Measurements from ENCODE around the gene MAPKAP1.

The MAPKAP1 gene

DNA sequence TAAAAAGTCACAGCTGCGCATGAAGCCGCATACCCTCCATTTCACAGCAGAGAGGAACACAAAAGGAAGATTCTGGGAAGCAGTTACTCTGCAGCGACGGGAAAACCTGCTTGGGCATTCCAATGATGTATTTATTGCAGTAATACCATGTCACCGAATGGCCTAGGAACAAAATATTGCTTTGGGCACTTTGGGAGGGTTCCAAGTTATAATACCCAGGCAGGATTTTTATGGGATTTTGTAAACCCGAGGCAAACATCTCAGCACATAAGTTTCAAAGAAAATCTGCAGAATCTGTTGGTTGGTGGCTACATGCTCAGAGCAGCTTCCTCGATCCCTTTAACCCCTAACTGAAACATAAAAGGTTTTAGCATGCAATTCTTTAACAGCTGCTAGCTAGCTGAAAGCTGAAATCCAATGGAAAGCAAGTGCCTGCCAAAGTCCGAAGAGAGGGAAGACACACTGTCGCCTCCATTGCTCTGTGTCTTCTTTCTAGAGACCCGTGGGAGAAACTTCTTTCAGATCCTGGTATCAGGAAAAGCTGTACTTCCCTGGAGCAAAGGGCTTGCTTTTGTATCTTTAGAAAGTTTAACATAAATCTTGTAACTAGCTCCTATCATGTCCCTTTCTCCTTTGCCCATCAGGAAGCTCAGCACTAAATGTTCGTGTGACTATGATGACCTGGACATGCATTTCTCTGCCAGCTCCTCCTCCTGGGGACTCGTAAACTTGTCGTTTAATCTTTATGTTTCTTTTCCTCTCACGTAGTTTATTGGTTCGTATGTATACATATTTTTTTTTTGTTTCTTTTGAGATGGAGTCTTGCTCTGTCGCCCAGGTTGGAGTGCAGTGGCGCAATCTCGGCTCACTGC, 195.0 kb downstream of the MAPKAP1 start:
- no peak for DNase-seq (ENCODE audit: low read depth)

DNA sequence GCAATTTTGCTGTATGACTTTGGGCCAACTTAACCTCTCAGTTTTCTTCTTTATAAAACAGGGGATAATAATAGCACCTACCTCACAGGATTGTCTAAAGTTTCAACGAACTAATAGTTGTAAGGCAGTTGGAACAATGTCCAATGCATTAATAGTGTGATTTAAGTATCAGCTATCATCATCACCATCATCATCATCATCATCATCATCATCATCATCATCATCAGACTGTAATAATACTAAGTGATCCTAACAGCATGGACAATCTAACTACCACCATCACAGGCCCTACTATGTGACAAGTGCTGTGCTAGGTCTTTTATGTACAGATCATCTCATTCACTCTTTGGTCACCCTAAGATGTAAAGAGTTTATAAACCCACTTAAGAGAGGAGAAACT, 196.0 kb downstream of the MAPKAP1 start:
- DNase-seq (ENCODE audit: low read depth), result no peak

DNA sequence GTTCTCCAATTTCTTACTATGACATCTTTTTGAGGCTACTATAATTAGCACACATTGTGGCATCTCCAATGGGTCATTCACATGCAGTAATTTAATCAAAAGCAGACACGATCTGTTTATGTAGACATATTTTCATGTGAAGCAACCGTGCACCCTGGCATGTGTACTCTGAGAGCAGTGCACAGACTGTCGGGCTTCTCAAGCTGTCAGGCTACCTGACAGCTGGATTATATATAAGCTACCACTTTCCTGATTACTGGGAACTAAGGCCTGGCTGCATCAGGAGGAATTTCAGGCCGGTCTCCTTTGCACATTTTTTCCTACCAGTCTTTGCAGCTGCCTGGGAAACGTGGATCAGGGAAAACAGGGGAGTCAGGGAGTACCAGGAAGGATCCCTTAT, 197.5 kb downstream of the MAPKAP1 start:
- no peak for DNase-seq (ENCODE audit: low read depth)

DNA sequence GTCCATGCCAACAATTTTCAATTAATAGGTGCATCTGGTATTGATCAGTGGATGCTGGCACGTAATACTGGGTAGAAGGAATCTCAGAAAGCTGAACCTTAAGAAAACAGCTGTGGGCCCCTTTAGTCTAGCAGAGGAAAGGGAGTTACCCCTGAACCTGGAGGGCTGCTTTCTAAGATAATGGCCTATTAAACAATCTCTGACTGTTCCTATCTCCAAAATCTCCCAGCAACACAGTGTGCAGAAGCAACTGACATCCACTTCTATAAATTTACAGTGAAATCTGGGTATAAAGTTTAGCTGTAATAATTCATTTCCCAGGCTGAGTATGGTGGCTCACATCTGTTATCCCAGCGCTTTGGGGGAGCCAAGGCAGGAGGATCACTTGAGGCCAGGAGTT, 198.8 kb downstream of the MAPKAP1 start:
- no peak for DNase-seq (ENCODE audit: low read depth)

DNA sequence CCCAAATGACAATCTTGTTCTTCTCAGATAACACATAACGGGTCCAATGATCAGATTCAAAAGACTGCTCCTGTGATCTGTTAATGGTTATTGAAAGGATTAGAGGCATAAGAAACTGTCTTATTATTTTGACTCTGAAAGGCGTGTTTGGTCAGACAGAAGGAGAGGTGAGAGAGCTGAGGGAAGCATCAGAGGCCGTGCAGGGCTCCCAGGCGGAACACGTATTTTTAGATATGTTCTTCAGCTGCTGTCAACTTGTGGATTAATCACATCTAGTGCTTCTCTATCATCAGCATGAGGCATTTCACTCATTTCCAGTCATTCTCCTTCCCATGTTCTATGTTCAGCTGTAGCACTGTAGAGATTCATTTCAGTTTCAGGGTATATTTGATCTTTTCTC, 199.8 kb downstream of the MAPKAP1 start:
- DNase-seq (ENCODE audit: low read depth), result no peak

DNA sequence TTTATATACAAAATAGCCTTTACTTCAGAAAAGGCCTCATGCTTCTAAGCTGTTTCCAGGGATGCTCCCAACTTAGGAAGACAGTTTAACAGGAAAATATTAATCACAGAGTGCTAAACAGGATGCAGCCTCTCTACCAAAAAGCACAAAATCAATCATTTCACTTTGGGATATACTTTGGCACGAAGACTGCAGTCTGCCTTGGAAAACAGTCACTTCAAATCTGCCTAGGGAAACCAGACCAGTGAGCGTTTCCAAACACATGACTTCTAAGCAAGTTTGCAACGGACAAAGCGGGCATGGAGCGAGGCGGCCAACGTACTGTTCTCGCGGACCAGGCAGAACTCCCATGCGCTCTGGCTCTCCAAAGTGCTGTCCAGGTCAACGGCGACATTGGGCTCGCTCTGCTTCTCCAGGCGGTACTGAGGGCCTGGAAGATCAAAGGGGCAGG, 201.0 kb downstream of the MAPKAP1 start:
- no peak for DNase-seq (ENCODE audit: low read depth)

DNA sequence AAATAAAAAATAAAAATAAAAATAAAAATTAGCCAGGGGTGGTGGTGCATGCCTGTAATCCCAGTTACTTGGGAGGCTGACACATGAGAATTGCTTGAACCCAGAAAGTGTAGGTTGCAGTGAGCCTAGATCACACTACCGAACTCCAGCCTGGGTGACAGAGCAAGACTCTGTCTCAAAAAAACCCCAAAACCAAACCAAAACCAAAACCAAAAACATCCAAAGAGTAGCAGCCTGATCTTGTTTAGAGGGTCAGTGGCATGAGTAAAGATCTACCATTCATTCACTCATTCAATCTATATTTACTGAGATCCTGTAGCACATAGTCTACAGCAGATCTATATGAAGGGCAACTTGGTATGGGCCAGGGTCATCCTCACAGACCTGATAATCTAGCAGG, 202.4 kb downstream of the MAPKAP1 start:
- no peak for DNase-seq (ENCODE audit: low read depth)

DNA sequence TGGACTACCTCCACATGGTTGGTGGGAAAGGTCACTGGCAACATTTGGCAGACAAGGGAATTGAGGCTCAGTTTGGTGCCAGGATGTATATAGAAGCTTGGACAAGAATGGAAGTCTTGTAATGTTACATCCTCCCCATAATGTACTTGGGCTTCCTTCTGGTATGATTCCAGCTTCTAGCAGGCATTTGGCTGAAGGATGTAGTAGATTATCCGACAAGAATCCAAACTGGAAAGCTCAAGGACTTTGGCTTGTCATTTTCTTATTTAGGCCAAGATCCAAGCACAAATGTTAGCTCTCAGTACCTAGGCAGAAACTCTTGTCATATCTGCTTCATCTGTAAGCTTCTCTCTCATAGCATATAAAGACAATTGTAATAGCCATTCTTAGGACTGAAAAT, 209.1 kb downstream of the MAPKAP1 start:
- no peak for DNase-seq (ENCODE audit: low read depth)

DNA sequence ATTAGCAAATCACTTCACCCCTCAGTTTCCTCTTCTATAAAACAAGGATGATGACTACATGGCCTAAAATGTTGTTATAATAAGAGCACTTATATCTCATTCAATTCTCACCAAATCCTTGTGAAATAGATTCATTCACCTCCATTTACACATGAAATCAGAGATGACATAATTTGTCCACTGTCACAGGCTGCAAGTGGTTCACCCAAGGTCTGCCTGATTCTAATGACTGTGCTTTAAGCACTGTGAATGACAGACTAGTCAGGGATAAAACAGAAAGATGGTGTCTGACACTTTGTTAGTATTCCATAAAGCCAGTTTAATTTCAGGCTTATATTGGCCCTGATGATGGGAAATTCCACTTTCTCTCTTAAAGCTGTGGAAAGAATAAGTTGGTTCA, 209.5 kb downstream of the MAPKAP1 start:
- DNase-seq (ENCODE audit: low read depth), result no peak

DNA sequence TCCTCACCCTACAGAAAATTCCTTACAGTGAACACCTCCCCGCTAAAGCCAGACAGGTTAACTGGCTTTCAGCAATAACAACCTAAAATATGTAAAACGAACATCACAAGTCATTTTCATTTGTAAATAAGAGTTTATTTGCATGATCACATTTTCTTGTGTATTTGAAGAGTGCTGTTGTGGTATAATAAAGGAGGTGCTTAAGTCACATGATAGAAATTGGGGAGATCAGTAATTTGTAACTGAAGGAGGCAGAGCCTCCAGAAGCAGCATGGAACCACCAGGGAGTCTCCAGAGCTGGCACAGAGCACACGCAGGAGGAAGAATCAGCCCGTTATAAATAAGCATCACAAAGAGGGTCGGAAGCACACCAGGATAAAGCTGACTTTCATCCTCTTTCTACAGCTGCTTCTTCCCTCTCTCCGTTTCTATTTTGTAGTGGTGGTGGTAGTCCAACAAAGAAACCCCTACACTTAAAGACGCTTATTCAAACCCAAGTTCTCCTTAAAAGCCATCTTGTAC, 210.6 kb downstream of the MAPKAP1 start:
- DNase-seq (ENCODE audit: low read depth), result no peak

DNA sequence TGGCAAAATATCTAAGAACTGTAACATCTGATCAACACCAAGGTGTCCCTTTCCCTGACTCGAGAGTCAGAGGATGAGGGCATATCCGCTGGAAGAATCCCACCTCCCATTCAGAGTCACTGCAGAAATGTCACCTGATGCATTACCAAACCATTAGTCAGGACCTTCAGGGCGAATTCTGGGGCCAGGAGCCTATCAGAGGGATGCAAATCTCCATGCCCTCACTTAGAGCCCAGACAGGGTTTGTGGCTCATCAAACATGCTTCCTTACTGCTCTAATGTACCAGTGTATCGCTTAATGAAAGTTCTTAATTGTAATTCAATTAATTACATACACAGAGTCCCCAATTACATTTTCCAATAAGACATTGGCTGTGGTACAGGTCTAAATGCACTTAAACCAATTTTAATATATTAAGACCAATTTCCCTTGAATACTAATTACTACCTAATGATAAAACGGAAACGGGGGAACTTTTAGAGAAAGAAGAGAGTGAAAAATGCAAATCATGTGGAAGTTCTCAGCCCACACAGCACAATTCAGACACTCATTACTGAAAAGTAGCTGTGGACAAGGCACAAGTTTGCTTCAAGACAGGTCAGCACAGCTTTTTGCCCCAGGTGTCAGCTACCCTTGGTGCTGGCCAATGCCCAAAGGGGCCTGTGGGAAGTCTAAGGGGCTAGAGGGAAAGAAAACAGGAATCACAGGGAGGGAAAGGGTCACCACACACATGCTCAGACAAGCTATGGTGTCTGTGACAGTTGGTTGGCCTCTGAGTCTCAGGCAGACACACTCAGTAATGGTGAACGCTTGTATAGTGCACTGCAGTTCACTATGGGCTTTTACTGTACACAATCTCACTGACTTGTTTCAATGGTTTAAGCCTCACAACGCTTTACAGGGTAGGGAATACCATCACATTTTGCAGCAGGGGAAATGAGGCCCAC, 211.6 kb downstream of the MAPKAP1 start:
- DNase-seq (ENCODE audit: low read depth), result no peak

DNA sequence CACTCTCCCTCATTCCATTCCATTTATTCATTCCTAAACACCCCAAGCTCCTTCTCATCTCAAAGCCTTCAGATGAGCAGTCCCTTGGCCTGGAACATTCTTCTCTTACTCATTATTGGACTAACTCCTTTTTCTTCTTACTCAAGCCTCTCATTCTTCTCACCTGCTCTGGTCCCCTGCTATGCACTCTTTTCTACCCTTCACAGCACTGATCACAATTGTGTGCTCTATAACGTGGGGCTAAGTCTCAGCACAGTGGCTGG, 212.4 kb downstream of the MAPKAP1 start:
- no peak for DNase-seq (ENCODE audit: low read depth)

DNA sequence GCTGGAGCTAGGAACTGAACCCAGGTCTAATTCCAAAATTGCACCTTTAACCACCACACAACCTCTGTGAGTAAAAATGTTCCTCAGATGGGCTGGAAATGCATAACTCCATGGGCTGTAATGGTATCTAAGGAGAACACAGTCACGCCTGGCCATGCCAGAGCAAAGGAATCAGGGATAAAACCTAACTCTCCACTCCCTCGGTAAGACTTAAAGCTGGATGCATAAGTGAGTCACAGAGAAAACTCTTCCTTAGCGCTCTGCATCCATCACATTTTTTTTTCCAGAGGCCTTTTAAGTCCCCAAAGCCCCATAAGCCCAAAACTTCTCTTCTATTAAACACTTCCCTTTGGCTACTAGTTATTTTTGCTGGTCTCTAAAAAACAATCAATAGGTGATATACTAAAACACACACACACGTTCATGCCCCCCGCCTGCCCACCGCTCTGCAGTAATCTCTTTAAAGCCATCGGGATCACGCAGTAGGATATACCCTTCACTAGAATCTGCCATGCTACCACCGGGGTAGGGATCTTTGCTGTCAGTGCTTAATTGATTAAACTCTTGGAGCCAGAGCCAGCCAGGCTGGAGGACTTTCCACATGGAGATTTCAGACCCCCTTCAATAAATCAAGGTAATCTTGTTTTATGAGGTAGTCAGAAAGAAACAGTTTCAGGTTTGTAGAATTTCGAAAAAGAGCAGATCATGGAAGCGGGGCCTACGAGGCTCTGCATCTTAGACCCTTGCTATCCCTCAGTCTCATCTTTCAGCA, 212.9 kb downstream of the MAPKAP1 start:
- DNase-seq (ENCODE audit: low read depth), result no peak

DNA sequence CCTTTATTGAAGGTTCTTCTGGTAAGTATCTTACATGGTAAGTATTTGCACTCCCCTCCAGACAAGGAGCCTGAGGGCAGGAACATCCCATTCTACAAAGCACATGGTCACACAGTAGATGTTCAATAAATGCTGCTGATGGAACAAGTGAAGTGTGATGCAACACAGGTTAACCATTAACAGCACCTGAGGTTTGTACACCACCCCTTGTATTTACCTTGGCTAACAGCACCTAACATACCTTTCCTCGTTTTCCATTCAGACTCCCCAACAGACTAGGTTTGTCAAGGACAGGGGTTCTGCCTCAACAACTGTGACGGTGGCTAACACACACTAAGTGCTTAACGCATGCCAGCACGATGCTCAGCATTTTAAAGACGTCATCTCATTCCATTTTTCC, 213.6 kb downstream of the MAPKAP1 start:
- DNase-seq (ENCODE audit: low read depth), result no peak

DNA sequence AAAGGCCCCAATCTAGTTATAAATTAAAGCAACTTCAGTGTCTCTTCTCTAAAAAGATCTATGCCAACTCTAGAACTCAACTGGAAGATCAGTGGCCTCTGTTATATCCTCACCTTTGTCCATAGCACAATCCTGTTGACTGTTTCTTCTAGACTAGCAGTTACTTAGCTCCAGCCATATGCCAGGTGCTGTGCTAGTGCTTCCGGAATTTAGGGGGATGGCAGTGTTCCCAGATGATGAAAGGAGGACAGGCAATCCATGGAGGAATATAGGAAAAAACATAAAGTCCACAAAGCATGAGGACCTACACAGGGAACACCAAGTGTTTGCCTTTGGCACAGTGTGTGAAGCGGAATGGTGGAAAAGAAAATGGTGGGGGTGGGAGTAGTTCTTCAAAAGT, 214.3 kb downstream of the MAPKAP1 start:
- no peak for DNase-seq (ENCODE audit: low read depth)

DNA sequence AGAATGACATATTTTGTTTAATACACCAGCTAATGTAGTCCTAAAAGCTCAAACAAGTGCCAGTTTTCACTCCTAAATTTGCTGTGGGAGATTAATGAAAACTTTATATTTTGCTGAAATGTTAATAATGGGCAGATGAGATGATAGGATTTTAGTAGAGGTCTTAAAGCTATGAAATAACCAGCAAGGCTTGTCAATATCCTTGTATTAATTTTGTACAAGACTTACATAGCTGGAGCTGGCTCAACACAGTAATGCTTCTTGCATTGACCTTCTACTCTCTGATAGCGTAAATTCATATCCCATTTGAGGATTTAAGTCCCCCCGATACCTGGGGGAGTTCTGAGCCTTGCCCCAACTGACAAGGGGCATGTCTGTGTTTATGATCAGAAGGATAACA, 219.2 kb downstream of the MAPKAP1 start:
- DNase-seq (ENCODE audit: low read depth), result no peak

DNA sequence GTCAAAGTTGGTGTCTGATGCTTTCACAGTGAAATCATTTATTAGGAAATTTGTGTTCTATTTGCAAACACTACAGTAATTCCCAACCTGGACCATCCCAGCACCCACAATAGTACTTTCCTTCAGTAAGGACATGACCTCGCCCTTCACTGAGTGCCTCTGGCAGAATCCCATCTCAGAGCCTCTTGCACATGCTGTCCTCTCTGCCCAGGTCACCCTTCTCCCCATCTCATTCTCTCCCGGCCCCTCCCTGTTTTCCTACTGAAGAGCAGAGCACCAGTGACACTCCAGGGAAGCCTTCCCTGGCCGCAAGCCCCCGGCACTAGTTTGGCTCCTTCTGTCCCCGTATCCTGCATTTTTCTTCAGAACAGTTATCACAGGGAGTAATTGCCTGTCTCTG, 220.4 kb downstream of the MAPKAP1 start:
- no peak for DNase-seq (ENCODE audit: low read depth)

DNA sequence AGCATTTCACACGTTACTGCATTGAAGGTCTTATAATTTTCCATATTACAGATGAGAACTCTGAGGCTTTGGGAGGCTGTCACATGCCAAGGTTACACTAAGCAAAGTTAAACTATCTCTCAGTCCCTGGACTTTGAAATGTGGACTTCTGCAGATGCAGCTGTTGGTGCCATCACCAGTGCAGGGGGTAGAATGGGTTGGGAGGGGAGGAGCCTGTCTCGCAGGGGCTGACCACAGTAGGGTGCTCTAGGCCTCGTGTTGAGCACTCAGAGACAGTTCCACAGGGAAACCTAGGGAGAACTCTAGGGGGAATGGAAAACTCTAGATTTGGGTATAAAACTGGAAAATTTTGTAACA, 220.9 kb downstream of the MAPKAP1 start:
- no peak for DNase-seq (ENCODE audit: low read depth)

DNA sequence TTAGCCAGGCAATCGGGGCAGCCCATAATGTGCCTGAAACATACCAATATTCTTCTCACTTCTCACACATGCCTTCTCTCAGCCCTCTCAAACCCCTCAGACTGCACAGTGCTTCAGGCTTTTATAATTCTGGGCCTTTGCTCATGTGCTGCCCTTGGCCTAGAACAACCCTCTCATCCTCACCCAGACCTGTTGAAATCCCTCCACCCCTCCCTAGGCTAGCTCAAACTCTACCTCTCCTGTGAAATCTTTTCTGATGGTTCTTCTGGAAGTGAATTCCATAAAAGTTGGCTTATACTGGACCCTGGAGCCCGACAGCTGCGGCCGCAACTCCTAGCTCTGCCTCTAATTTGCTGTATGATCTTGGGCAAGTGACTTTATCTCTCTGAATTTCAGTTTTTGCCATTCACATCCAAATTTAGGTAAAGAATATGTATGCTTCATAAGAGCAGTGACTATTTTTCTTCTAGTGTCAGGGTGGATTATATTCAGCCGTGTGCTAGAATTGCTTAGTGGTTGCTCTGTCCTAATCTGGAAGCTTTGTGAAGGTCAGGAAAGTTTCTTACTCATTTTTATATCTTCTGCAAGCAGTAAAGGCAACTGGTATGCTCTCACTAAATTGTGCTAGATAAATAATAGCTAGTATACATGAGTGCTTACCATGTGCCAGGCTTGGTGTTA, 221.4 kb downstream of the MAPKAP1 start:
- no peak for DNase-seq (ENCODE audit: low read depth)

DNA sequence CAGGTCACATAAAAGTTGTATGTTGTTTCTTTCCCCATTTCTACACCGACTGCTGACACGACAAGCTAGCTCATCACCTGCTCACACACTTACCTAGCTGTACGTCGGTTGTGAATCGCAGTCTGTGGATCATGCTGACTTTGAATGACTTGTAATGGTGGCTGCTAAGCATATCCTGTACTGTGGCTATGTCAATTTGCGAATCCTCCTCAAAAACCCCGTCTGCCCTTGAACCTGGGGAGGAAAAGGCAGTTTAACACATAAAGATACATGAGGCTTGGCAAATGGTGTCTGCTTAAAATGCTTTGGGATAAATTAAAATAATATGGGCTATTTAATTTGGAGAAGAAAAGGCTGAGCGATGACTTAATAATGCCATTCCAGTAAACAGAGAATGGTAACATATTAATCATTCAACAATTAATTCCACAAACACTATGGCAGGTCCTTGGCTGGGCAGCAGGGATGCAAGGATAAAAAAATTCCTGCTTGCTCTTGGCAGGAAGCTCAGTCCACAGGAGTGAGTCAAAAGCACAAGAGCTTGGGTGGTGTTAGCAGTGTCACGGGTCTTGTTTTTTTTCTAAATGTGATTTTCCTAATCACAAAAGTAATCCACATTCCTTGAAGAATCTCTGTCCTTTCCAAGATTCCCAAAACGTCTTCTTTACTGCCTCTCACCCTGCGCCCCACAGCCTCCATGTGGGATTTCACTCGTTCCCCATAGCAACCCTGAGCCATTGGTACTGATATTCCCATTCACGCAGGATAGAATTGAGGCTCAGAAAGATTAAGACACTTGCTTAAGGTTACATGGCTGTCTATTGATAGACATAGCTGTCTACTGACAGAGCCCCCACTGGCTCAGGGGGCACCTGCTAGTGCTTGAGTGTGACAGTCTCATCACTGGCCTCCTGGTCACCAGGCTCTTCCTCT, 222.4 kb downstream of the MAPKAP1 start:
- DNase-seq (ENCODE audit: low read depth), result no peak

DNA sequence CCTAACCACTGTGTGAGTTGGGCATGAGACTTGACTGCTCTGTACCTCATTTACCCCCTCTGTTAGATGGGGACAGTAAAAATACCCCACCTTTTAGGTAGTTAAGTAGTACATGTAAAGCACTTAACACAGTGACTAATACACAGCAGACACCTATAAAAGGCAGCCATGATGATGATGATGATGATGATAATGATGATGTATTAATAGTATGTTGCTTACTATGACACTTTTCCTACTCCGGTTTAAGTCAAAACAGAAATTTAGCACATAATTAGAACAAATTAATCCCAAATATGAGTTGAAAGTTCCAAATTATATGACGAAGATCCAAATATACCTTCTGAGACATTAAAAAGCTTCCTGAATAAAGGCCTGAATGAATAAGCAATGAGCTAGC, 223.3 kb downstream of the MAPKAP1 start:
- DNase-seq (ENCODE audit: low read depth), result no peak
